Activated T-helper 1 cell treated with anti-CD3 and anti-CD28 coated beads, Interleukin-12 subunit alpha, Interleukin-12 subunit beta, Interleukin-2, Interleukin-4 antibody, amounts not matched to agents 30 ng/mL and 10 ng/mL and 1 ng/mL, durations not matched to agents 14 hours and 24 hours and 36 hours (primary cell): ENCODE data around the gene PNMA8A. TPM values are rescaled to one million over a fixed set of nuclear protein-coding genes. Genes with fewer than 3 reads are reported as not detected.
A peak's percentile ranks its signal among the peaks of the same experiment; 100 is the strongest.

Experiments
- DNase-seq: peaks from one replicate; pipeline ENCODE4 v3.0.0; 2021; ENCODE audit warnings: low spot score
- H3K27ac Mint-ChIP-seq: one replicate; pipeline ENCODE4 v1.8.0; 2021; ENCODE audit warnings: mild to moderate bottlenecking, mixed read lengths
- H3K27me3 Mint-ChIP-seq: one replicate; pipeline ENCODE4 v1.8.0; 2022; ENCODE audit warnings: mild to moderate bottlenecking, moderate library complexity, mixed read lengths; ENCODE audit not compliant: insufficient read depth
- H3K36me3 Mint-ChIP-seq: one replicate; pipeline ENCODE4 v1.8.0; 2021; ENCODE audit warnings: low read depth, mixed read lengths
- H3K4me1 Mint-ChIP-seq: one replicate; pipeline ENCODE4 v1.8.0; 2021; ENCODE audit warnings: low read depth, mixed read lengths
- H3K4me3 Mint-ChIP-seq: one replicate; pipeline ENCODE4 v1.8.0; 2021; ENCODE audit warnings: mild to moderate bottlenecking, moderate library complexity, mixed read lengths
- H3K9me3 Mint-ChIP-seq: one replicate; pipeline ENCODE4 v1.8.0; 2021; ENCODE audit warnings: mixed read lengths
- intact Hi-C: fragments of 100-400 bp; cut with micrococcal nuclease; formaldehyde crosslinking; loops from one replicate; pipeline ENCODE4 v1.15.1; 2024
- total RNA-seq: library from RNA; stranded (reverse); gene quantifications from 2 replicates; pipeline ENCODE4 v1.2.3, GENCODE V29; 2022

Gene PNMA8A
- total RNA-seq, 1 donor from 2014 or later = not detected

DNA sequence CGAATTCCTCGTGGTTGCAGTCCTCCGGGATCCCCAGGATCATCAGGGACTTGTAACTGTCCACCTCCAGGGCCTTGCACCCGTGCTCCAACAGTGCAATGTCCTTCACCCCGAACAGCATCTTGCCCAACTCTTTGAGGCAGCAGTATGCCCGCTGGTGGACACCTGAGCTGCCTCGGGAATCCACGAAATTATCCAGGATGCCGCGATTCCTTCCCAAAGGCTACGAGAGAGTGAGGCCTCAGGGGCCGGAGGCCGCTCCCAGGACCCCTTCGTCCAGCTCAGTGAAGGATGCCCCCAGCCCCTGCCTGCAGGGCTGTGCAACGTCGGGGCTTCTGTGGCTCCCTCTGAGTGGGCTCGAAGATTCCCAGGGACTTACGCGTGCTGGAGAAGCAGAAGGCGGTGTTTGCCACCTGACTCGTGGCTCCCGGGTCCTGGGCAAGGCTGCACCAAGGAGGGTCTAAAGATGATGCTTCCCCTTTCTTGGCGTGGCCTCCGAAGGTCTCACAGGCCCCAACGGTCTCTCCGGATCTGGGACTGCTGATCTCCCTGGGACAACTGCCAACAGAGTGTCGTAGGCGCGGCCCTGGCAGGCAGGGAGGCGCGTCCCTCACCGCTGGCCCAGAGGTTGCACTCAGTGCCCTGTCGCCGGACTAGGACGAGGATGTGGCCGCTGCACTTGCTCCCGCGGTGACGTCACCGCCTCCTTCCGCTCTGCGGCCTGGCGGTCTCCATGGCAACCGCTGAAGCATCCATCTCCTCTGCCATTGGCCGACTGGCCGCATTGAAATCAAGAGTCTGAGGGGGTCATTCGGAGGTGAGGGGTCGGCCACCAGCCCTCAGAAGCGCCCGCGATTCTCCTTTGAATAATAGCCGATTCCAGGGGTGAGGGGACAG is 42.9 kb downstream of the PNMA8A start, which contains the start of gene PNMA8C:
TSS of gene PNMA8C (minus strand) at position 698 of the 897 bp plus-strand sequence. CDS start at position 121, 577 bp downstream.
- Mint-ChIP-seq H3K27me3 (peaks cover 66% of the 10 kb centered on the region), H3K4me3 (peak within 1 kb of the TSS; percentile 45), H3K4me1 (peaks cover 38% of the 10 kb centered on the region), H3K36me3 (no peaks in the 10 kb centered on the region), H3K27ac (peak within 1 kb of the TSS; percentile 35), H3K9me3 (no peaks in the 10 kb centered on the region)
- DNase-seq = peak; percentile 56
- intact Hi-C loops = loop anchor here (10.0 kb wide), 1 partner anchor 344 kb away; no protein-coding TSS in a partner anchor

- H3K9me3 Mint-ChIP-seq = no peaks in the 10 kb centered on the region
- no peak overlapping the region for H3K4me3 Mint-ChIP-seq
- peaks cover 38% of the 10 kb centered on the region for H3K4me1 Mint-ChIP-seq
- H3K27ac Mint-ChIP-seq = no peak overlapping the region
- H3K27me3 Mint-ChIP-seq = peaks cover 70% of the 10 kb centered on the region
- no peak for DNase-seq
- intact Hi-C loops = loop anchor here (2.0 to 10.0 kb wide), 2 partner anchors 23 to 343 kb away; no protein-coding TSS in a partner anchor
- no peaks in the 10 kb centered on the region for H3K36me3 Mint-ChIP-seq
Measured at GRCh38 chr19:46427518-46428045, 43.8 kb downstream of the PNMA8A start.

DNA sequence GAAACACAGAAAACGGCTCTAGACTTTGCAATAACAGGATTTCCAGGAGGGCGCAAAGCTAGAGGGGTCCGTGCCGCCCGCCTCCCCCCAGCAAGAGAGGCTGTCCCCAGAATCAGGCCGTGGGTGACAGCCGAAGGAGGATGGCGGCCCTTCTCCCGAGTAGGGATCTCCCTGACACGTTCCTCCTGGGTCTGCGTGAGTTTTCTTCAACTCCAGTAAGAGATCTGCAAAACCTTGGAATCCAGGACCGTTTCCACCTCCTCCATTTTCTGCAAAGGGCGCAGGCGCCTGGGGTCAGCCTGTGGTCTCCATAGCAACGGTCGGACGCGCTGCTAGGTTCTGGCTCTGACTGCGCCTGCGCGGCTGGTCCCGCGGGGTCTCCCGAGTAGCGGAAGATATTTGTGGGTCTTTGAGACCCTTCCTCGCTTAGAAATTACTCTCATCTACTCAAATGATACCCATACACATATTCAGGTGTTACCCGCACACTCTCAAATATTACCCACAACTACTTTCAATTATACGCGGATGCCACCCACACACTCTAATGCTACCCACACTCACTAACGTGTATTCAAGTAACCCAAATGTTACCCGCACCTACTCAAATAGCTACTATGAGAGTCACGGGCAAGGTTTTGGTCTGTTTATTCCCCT is 44.7 kb downstream of the PNMA8A start:
- H3K27ac Mint-ChIP-seq = peak overlapping the region; percentile 3
- intact Hi-C loops = loop anchor here (2.0 to 10.0 kb wide), 2 partner anchors 22 to 342 kb away; no protein-coding TSS in a partner anchor
- H3K9me3 Mint-ChIP-seq = no peaks in the 10 kb centered on the region
- peak; percentile 3 for DNase-seq
- H3K36me3 Mint-ChIP-seq = no peaks in the 10 kb centered on the region
- H3K4me3 Mint-ChIP-seq = peak overlapping the region; percentile 9
- peaks cover 70% of the 10 kb centered on the region for H3K27me3 Mint-ChIP-seq
- peaks cover 38% of the 10 kb centered on the region for H3K4me1 Mint-ChIP-seq

DNA sequence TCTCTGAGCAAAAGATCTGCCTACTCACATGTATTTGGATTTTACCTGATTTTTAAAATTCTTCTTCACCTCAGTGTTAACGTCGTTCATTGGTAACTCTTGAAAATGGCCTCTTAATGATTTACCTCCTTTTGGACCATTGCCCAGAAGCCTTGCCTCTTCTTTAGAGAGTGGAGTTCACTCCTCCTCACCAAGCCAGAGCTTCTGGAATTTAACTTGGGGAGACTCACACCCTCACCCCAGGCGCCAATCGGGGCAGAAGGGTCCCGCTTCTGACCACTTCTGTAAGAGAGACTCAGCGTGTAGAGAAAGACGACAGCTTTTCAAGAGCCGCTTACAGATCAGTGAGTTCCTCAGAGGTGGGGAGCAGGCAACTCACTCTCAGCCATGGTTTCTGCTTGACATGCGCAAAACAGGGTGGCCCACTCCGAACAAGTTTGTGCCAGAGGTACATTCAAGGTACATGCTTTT is 45.3 kb downstream of the PNMA8A start:
- Mint-ChIP-seq H3K27ac (no peak overlapping the region), H3K9me3 (no peaks in the 10 kb centered on the region), H3K27me3 (peaks cover 68% of the 10 kb centered on the region), H3K4me1 (peaks cover 38% of the 10 kb centered on the region), H3K4me3 (no peak overlapping the region), H3K36me3 (no peaks in the 10 kb centered on the region)
- DNase-seq = no peak
- intact Hi-C loops = loop anchor here (2.0 to 10.0 kb wide), 2 partner anchors 21 to 341 kb away; no protein-coding TSS in a partner anchor

DNA sequence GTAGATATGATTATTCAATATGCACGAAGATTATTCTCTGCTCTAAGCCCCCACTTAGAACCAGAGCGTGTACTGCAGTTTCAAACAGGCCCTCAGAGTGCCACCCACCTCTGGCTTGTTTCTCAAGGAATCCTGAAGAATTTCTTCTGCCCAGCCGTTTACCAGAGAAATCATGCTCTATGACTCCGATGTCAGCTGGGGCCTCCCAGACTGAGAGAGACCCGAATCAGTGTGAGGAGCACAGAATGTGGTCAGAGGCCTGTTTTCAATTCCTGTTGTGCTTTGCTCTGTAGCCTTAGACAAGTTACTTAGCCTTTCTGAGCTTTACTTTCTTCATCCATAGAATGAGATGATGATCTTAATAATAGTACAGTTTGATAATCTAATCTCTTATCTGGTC is 48.2 kb downstream of the PNMA8A start:
- Mint-ChIP-seq H3K27ac (no peak overlapping the region), H3K9me3 (no peaks in the 10 kb centered on the region), H3K4me1 (peaks cover 19% of the 10 kb centered on the region), H3K36me3 (no peaks in the 10 kb centered on the region), H3K27me3 (peaks cover 49% of the 10 kb centered on the region), H3K4me3 (no peak overlapping the region)
- intact Hi-C loops = loop anchor here (10.0 kb wide), 1 partner anchor 338 kb away; no protein-coding TSS in a partner anchor
- no peak for DNase-seq

GRCh38 chr19:46422344-46422743 is 49.0 kb downstream of the PNMA8A start:
- Mint-ChIP-seq H3K4me3 (no peak overlapping the region), H3K9me3 (no peaks in the 10 kb centered on the region), H3K4me1 (peaks cover 11% of the 10 kb centered on the region), H3K27me3 (peaks cover 46% of the 10 kb centered on the region), H3K36me3 (no peaks in the 10 kb centered on the region), H3K27ac (no peak overlapping the region)
- no peak for DNase-seq
- intact Hi-C loops = loop anchor here (10.0 kb wide), 1 partner anchor 338 kb away; no protein-coding TSS in a partner anchor

GRCh38 chr19:46420056-46420455 is 51.3 kb downstream of the PNMA8A start:
- H3K4me3 Mint-ChIP-seq = no peak overlapping the region

More at GRCh38 chr19:46420056-46420455, 51.3 kb downstream of the PNMA8A start:
- no peak for DNase-seq
- no peaks in the 10 kb centered on the region for H3K4me1 Mint-ChIP-seq
- intact Hi-C loops = loop anchor here (10.0 kb wide), 1 partner anchor 335 kb away; no protein-coding TSS in a partner anchor
- H3K9me3 Mint-ChIP-seq = no peaks in the 10 kb centered on the region
- H3K27me3 Mint-ChIP-seq = peaks cover 45% of the 10 kb centered on the region
- no peaks in the 10 kb centered on the region for H3K36me3 Mint-ChIP-seq
- no peak overlapping the region for H3K27ac Mint-ChIP-seq

Other genes starting within 250 kb of the PNMA8A start
- gene IGFL1, start 241.8 kb downstream of the PNMA8A start, total RNA-seq = not detected in 2 replicates
- not detected in 2 replicates for gene HIF3A, start 174.5 kb downstream of the PNMA8A start, total RNA-seq
- gene PPP5C, start 124.5 kb downstream of the PNMA8A start, total RNA-seq = 160 and 173 TPM in 2 replicates
- not detected in 2 replicates for gene CCDC8, start 58.0 kb downstream of the PNMA8A start, total RNA-seq
- gene PNMA8C, start 42.6 kb downstream of the PNMA8A start, total RNA-seq = not detected in 2 replicates
- gene PNMA8B, start 24.3 kb upstream of the PNMA8A start, total RNA-seq = not detected in 2 replicates
- 568 and 578 TPM in 2 replicates for gene CALM3, start 129.8 kb upstream of the PNMA8A start, total RNA-seq
- gene PTGIR, start 153.5 kb upstream of the PNMA8A start, total RNA-seq = 217 and 218 TPM in 2 replicates
- gene GNG8, start 164.6 kb upstream of the PNMA8A start, total RNA-seq = 17.8 and 18.6 TPM in 2 replicates
- gene DACT3, start 189.6 kb upstream of the PNMA8A start, total RNA-seq = 4.3 and 5.7 TPM in 2 replicates
- 88.6 and 92.9 TPM in 2 replicates for gene PRKD2, start 245.6 kb upstream of the PNMA8A start, total RNA-seq